GM19099 (cell line): ENCODE data around the gene VAMP7.
A peak's percentile ranks its signal among the peaks of the same experiment; 100 is the strongest.

Experiments
- POLR2A ChIP-seq: IDR thresholded peaks from 3 replicates; pipeline ENCODE4 v1.6.1; 2011; ENCODE audit warnings: low read depth; ENCODE audit not compliant: insufficient read length; ENCODE audit errors: extremely low read depth

Gene VAMP7, protein sequence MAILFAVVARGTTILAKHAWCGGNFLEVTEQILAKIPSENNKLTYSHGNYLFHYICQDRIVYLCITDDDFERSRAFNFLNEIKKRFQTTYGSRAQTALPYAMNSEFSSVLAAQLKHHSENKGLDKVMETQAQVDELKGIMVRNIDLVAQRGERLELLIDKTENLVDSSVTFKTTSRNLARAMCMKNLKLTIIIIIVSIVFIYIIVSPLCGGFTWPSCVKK

GRCh38 chrX:155881158-155881993, at the start of gene VAMP7:
Gene VAMP7 (plus strand): TSS chrX:155881345. CDS start chrX:155889467, 8,122 bp downstream.
- TF ChIP-seq POLR2A: peak; percentile 86

GRCh38 chrX:155841232-155841631, 39.9 kb upstream of the VAMP7 start:
- TF ChIP-seq POLR2A: no peak

DNA sequence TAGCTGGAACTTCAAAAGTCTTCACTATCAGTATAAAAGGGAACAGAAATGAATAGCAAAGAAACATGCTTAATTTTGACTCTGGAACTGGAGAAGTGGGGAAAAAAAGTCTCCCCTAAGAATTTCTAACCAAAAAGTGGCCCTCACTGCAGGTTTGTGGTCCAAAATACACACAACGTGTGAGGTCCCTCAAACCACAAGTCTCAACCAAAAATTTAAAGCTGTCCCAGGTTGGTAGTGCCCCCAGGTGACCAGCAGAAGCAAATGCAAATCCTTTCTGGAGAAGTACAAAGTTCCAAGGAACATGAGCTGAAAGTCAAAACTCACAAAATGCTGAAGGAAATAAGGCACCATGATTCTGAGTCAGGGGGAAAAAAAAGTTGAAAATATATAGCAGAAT, 23.6 kb upstream of the VAMP7 start:
- no peak for TF ChIP-seq POLR2A

DNA sequence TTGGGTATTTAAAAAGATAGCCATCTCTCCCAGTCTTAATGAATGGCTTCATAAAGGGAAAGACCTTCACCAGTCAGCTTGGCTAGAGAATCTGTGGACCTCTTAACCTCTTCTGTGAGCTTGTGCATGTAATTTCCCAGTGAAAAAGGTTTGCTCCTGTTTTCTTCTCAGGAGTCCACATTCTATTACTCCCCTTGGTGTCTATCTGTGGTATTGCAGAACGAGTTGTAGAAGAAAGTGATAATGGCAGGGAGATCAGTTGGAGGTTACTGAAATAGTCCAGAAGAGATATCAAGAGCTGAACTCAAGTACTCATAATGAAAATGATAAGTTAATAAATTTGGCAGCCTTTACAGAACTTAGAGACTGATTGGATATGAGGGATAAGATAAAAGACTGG, 16.5 kb upstream of the VAMP7 start:
- TF ChIP-seq POLR2A: no peak

DNA sequence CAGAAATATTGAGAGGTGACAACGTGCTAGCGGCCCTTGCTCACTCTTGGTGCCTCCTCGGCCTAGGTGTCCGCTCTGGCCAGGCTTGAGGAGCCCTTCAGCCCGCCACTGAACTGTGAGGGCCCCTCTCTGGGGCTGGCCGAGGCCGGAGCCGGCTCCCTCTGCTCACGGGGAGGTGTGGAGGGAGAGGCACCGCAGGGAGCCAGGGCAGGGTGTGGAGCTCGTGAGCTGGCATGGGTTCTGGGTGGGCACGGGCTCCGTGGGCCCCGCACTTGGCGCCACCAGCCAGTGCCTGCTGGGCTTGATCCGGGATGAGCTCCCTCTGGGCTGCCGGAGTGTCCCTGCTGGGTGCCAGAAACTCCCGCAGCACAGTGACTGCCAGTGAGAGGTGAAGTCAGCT, 16.0 kb upstream of the VAMP7 start:
- TF ChIP-seq POLR2A: no peak

DNA sequence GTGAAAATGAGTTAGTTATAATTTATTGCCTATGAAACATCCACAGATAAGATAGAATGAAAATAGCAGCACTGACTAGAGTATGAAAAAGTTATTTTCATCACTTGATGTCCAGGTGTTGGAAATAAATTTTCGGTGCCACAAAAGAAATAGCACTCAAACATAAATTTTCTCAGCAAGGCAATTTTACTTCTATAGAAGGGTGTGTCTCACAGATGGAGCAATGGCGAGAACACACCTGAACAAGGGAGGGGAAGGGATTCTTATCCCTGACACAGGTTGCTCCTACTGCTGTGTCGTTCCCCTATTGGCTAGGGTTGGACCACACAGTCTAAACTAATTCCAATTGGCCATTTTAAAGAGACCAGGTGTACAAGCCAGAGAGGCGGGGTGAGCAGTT, 13.3 kb upstream of the VAMP7 start:
- TF ChIP-seq POLR2A: no peak

- no peak for TF ChIP-seq POLR2A
Observed at GRCh38 chrX:155870958-155871357, 10.2 kb upstream of the VAMP7 start.

DNA sequence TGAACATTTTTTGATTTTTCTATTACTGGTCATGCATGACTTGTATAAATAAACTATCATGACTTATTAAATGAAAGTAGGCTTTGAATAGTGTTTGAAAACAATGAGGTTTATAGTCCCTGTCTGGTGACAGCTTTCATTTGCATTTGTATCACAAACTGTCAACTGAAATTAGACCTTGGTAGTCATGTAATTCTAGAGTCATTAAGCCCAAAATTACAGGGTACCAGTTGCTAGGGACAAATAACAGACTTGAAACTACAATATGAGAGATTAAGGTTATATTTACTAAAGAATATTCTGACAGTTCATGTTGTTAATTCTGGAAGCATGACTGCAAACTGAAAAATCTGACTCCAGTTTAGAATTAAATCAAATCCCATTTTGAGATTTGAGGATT, 9.2 kb upstream of the VAMP7 start:
- TF ChIP-seq POLR2A: no peak

- no peak for TF ChIP-seq POLR2A
Observed at GRCh38 chrX:155873188-155873587, 8.0 kb upstream of the VAMP7 start.

DNA sequence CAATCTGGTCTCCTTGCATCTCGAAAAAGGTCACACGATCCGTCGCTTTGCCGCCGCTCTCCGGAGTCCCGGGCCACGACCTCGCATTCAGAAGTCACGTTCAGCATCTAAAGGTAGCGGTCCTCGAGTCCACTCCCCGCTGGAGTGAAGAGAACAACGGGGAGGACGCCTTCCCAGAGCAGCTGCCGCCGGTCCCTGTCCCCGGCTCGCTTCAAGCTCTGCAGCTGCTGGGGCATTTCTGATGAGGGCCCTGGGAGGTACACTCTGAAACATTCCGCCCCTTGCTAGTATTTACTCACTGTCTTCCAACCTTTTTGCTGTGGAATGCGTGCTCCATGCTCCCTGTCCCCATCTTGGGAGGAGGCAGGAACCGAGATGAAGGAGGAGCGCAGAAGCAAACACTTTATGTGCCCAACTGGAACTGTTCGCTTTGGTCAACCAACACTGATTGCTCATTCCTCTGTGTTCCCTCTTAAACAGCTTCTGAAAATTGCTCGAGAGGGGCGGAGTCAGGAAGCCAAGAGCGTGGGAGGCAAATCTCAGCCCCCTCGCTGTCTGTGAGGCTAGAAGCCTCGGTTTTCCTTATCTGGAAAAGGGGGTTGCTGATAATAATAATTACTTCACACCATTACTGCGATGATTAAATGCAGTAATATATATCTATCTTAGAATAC, 6.4 kb upstream of the VAMP7 start:
- no peak for TF ChIP-seq POLR2A

- no peak for TF ChIP-seq POLR2A
Observed at GRCh38 chrX:155876704-155877103, 4.4 kb upstream of the VAMP7 start.

DNA sequence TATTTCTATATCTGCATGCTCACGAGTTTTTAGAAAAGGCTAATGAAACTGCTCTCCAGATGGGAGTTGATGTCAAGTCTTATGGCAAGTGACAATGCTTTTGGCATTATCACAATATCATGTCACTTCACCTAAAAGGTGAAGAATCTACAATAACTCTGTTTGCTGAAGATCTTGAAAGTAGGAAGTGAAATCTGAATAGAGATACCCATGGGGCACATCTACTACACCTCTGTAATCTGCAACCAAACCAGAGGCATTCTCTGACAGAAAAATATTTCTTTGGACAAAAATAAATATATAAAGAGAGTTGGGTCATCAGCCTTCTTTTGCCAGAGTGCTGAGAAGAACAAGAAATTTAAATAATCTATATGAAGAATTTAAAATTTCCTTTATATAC, 3.9 kb upstream of the VAMP7 start:
- TF ChIP-seq POLR2A: no peak

DNA sequence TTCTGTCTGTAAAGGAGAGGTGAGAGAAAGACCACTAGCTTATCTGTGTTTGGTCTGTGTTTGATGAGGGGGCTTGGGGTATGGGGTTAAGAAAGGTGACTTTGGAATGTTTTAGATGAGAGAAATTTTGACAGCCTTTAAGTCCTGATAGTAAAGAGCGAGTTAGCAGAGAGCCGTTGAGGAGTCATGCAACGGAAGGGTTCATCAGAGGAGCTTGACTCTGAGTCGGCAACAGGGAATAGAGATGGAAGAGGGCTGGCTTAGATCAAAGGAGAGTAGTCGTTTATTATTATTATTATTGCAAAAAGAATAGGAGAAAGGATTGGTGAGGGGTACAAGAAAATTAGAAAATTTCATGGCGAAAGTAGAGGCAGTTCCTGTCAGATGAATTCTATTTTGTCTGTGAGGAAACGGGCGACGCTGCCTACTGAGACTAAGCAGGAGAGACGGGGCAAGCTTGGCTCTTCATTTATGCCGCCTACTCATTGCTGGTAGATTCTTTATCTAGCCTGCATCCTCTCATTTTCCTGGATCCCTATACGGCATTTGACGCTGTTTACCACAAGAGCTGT, 473 bp upstream of the VAMP7 start:
- no peak for TF ChIP-seq POLR2A

GRCh38 chrX:155886409-155886808, 5.3 kb downstream of the VAMP7 start:
- no peak for TF ChIP-seq POLR2A

DNA sequence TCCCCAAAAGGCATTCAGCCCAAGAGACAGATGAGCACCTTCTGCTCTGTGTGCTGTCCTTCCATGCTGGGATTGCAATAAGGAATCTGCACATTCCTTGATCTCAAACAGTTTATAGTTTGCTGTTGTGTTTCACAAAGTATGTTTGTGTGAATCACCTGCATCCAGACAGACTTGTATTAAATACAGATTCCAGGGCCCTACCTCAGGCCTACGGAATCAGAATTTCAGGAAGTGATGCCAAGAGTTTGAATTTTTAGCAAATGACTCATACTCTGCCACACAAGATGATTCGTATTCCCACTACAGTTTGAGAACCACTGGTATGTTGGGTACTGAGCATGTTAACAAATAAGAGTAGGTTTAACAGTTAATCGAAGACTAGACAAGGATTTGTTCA, 7.0 kb downstream of the VAMP7 start:
- TF ChIP-seq POLR2A: no peak

GRCh38 chrX:155889328-155889727, 8.2 kb downstream of the VAMP7 start:
- no peak for TF ChIP-seq POLR2A

- no peak for TF ChIP-seq POLR2A
Observed at GRCh38 chrX:155891446-155892210, 10.5 kb downstream of the VAMP7 start.
